Neural cell (in vitro differentiated cells): Measurements from ENCODE around the gene ITPRID2. TPM values are rescaled to one million over a fixed set of nuclear protein-coding genes. Genes with fewer than 3 reads are reported as not detected.

Experiments used
- H2AFZ ChIP-seq: fragments of 200-600, 300-800 bp; sonication (generic), shearing (Covaris generic); 2 replicates; pipeline ENCODE4 v1.6.0; 2014; ENCODE audit warnings: low read depth, mild to moderate bottlenecking, antibody characterized with exemption, low read length, moderate library complexity
- H3F3A ChIP-seq: fragments of 200-600 bp; shearing (Covaris generic); 2 replicates; pipeline ENCODE4 v1.6.1; 2016; ENCODE audit warnings: mild to moderate bottlenecking, moderate library complexity, mixed read lengths, antibody characterized with exemption, low read length; ENCODE audit not compliant: insufficient read depth, poor library complexity, severe bottlenecking
- H3K27ac ChIP-seq: fragments of 200-600, 300-800 bp; sonication (generic), shearing (Covaris generic); 2 replicates; pipeline ENCODE4 v1.5.1; 2014; ENCODE audit warnings: mild to moderate bottlenecking, low read length, moderate library complexity
- H3K27me3 ChIP-seq: fragments of 300-800, 200-600 bp; sonication (generic), shearing (Covaris generic); 2 replicates; pipeline ENCODE4 v1.6.0; 2014; ENCODE audit warnings: mild to moderate bottlenecking, low read depth, low read length, moderate library complexity; ENCODE audit not compliant: insufficient read depth
- H3K36me3 ChIP-seq: fragments of 300-800, 200-600 bp; sonication (generic), shearing (Covaris generic); 2 replicates; pipeline ENCODE4 v1.5.1; 2014; ENCODE audit warnings: mild to moderate bottlenecking, antibody characterized with exemption, low read length, moderate library complexity; ENCODE audit not compliant: insufficient read depth
- H3K4me2 ChIP-seq: fragments of 300-800, 200-600 bp; sonication (generic), shearing (Covaris generic); 2 replicates; pipeline ENCODE4 v1.6.0; 2014; ENCODE audit warnings: mild to moderate bottlenecking, low read length
- H3K4me3 ChIP-seq: fragments of 300-800, 200-600 bp; sonication (generic), shearing (Covaris generic); 2 replicates; pipeline ENCODE4 v1.5.1; 2014; ENCODE audit warnings: mild to moderate bottlenecking, low read length, moderate library complexity
- H3K79me2 ChIP-seq: fragments of 200-600 bp; shearing (Covaris generic); replicated peaks from 2 replicates; pipeline ENCODE4 v1.6.0; 2014; ENCODE audit warnings: mild to moderate bottlenecking, low read length, moderate library complexity; ENCODE audit not compliant: insufficient read depth
- H3K9ac ChIP-seq: fragments of 300-800, 200-600 bp; sonication (generic), shearing (Covaris generic); 2 replicates; pipeline ENCODE4 v1.6.1; 2016; ENCODE audit warnings: mild to moderate bottlenecking, low read length, mixed read lengths
- H3K9me2 ChIP-seq: fragments of 200-600 bp; shearing (Covaris generic); 2 replicates; pipeline ENCODE4 v1.6.1; 2016; ENCODE audit warnings: mild to moderate bottlenecking, low read length, mixed read lengths; ENCODE audit not compliant: insufficient read depth
- H3K9me3 ChIP-seq: fragments of 200-600, 300-800 bp; sonication (generic), shearing (Covaris generic); 2 replicates; pipeline ENCODE4 v1.6.1; 2016; ENCODE audit warnings: mild to moderate bottlenecking, mixed run types, low read length, moderate library complexity, mixed read lengths
- H4K20me1 ChIP-seq: fragments of 200-600 bp; shearing (Covaris generic); 2 replicates; pipeline ENCODE4 v1.6.1; 2016; ENCODE audit warnings: mild to moderate bottlenecking, mixed run types; ENCODE audit not compliant: insufficient read depth
- CTCF ChIP-seq: fragments of 450-650 bp; IDR thresholded peaks from 2 replicates; pipeline ENCODE4 v1.5.1; 2014; ENCODE audit warnings: antibody characterized with exemption, mild to moderate bottlenecking, moderate library complexity; ENCODE audit not compliant: poor library complexity, severe bottlenecking
- EP300 ChIP-seq: fragments of 450-650 bp; conservative IDR thresholded peaks from 2 replicates; pipeline ENCODE4 v1.6.1; 2014; ENCODE audit warnings: antibody characterized with exemption, mild to moderate bottlenecking, moderate library complexity; ENCODE audit not compliant: poor library complexity, severe bottlenecking
- MXI1 ChIP-seq: fragments of 450-650 bp; conservative IDR thresholded peaks from 2 replicates; pipeline ENCODE4 v1.6.1; 2014; ENCODE audit warnings: antibody characterized with exemption, mild to moderate bottlenecking; ENCODE audit not compliant: poor library complexity, severe bottlenecking
- POLR2AphosphoS5 ChIP-seq: IDR thresholded peaks from 2 replicates; pipeline ENCODE4 v1.6.1; 2012
- RAD21 ChIP-seq: fragments of 450-650 bp; conservative IDR thresholded peaks from 2 replicates; pipeline ENCODE4 v1.6.1; 2014; ENCODE audit warnings: antibody characterized with exemption, mild to moderate bottlenecking, moderate library complexity
- REST ChIP-seq: IDR thresholded peaks from 2 replicates; pipeline ENCODE4 v1.6.1; 2012; ENCODE audit warnings: borderline replicate concordance
- SMC3 ChIP-seq: fragments of 450-650 bp; conservative IDR thresholded peaks from 2 replicates; pipeline ENCODE4 v1.6.1; 2014; ENCODE audit warnings: antibody characterized with exemption, mild to moderate bottlenecking, moderate library complexity; ENCODE audit not compliant: poor library complexity
- TAF1 ChIP-seq: IDR thresholded peaks from 2 replicates; pipeline ENCODE4 v1.6.1; 2012; ENCODE audit warnings: low read depth
- polyA plus RNA-seq: library from polyadenylated mRNA; depleted of rRNA; stranded (reverse); fragments of >200 nt; gene quantifications from 2 replicates; pipeline ENCODE4 v1.2.3, GENCODE V29; 2014

ITPRID2 gene
- polyA plus RNA-seq, 1 donor from 2014 or later, result 42.0 TPM

- no peak overlapping the region for H3K9ac ChIP-seq
- H3F3A ChIP-seq, result no peaks in the 10 kb centered on the region
- H3K4me2 ChIP-seq, result no peak overlapping the region
- H3K27me3 ChIP-seq, result no peaks in the 10 kb centered on the region
- H3K79me2 ChIP-seq, result no peaks in the 10 kb centered on the region
- H3K9me2 ChIP-seq, result no peaks in the 10 kb centered on the region
- H3K27ac ChIP-seq, result no peak overlapping the region
- H3K9me3 ChIP-seq, result no peaks in the 10 kb centered on the region
- no peaks in the 10 kb centered on the region for H4K20me1 ChIP-seq
- TF ChIP-seq POLR2AphosphoS5, result no peak
- TF ChIP-seq RAD21, result no peak
- TF ChIP-seq REST, result no peak
- H3K4me3 ChIP-seq, result no peak overlapping the region
- H3K36me3 ChIP-seq, result no peaks in the 10 kb centered on the region
- H2AFZ ChIP-seq, result no peak overlapping the region
These were observed 86.3 kb downstream of the ITPRID2 start for GRCh38 chr2:181977661-181978350.

- H3K9ac ChIP-seq, result no peak overlapping the region
- no peaks in the 10 kb centered on the region for H3K36me3 ChIP-seq
- no peaks in the 10 kb centered on the region for H3K79me2 ChIP-seq
- no peak overlapping the region for H3K4me3 ChIP-seq
- no peaks in the 10 kb centered on the region for H3K9me2 ChIP-seq
- no peak overlapping the region for H2AFZ ChIP-seq
- H4K20me1 ChIP-seq, result no peaks in the 10 kb centered on the region
- H3K9me3 ChIP-seq, result no peaks in the 10 kb centered on the region
- H3F3A ChIP-seq, result no peaks in the 10 kb centered on the region
- TF ChIP-seq EP300 (no peak), CTCF (no peak), TAF1 (no peak), MXI1 (no peak), RAD21 (no peak), POLR2AphosphoS5 (no peak), SMC3 (no peak), REST (no peak)
- H3K27ac ChIP-seq, result no peak overlapping the region
- H3K4me2 ChIP-seq, result no peak overlapping the region
- H3K27me3 ChIP-seq, result no peaks in the 10 kb centered on the region
These were observed 87.0 kb downstream of the ITPRID2 start for GRCh38 chr2:181978351-181979150.

Other genes with a start within 250 kb of the ITPRID2 start
- not detected in 2 replicates for gene CERKL, start 234.6 kb upstream of the ITPRID2 start, polyA plus RNA-seq
- gene NEUROD1, start 211.2 kb upstream of the ITPRID2 start, polyA plus RNA-seq, result not detected in 2 replicates
- not detected in 2 replicates for gene PPP1R1C, start 94.1 kb downstream of the ITPRID2 start, polyA plus RNA-seq